ENCODE measurements around the gene MTMR1.

Gene MTMR1

DNA sequence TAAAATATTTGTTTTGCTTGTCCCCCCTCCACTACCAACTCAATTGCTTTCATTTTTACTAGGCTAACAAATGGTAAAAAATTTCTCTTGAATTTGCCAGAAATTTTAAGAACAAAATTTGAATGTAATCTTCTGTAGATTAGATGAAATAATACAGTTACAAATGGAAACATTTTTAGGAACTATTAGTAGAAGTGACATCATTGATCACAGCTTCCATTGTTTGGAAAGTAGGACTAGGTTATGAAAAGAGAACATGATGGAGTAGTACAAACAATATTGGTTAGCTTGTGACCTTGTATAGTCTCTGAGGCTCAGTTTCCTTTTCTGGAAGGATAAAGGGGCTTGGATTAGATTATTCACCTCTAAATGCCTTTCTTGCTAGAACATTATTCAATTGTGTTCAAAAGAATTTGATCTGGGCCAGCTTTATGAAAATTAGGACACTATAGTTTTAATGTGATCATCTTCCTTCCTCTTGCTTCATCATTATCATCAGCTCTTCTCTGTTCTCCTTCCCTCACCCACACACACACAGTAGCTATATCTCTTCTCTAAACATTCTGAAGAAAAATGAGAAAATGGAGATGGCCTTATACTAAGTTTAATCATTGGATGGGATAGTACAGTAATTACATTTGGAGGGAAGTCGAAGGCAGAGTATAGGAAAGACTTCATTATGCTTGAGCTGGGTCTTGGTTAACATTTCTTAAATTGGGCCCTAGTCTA lies 9.9 kb downstream of the MTMR1 start:
- H3K9ac ChIP-seq (ENCODE audit: insufficient read length): no peak overlapping the region
- H3K4me3 ChIP-seq: no peak overlapping the region
- H3K9me3 ChIP-seq (ENCODE audit: low read depth, low read length): no peaks in the 10 kb centered on the region
- no peak for DNase-seq (ENCODE audit: low read depth, low spot score)
- TF ChIP-seq FOXP2 (optimal IDR thresholded peaks at IDR 0.05; ENCODE audit: control extremely low read depth, extremely low read length, insufficient read depth): no peak
- H3K27ac ChIP-seq: no peak overlapping the region
- peaks cover 10% of the 10 kb centered on the region; the same call in 1 of the 2 replicates for H3K36me3 ChIP-seq (ENCODE audit: insufficient read depth, low read length)

DNA sequence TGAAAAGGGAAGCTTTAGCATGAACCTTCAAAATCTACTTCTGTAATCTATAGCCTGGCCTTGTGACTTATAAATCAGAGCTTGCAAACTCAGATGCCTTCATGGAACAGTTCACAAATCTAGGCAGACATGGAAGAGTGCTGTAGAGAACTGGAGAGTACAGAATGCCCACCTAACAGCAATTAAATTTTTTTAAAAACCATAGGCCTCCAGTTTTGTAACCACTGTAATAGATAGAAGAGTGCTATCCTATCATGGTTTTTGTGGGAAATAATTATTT lies 10.4 kb downstream of the MTMR1 start:
- Histone ChIP-seq H3K36me3 (ENCODE audit: insufficient read depth, low read length) (peaks cover 10% of the 10 kb centered on the region; the same call in 1 of the 2 replicates), H3K9ac (ENCODE audit: insufficient read length) (no peak overlapping the region), H3K27ac (no peak overlapping the region), H3K4me3 (no peak overlapping the region), H3K9me3 (ENCODE audit: low read depth, low read length) (no peaks in the 10 kb centered on the region)
- TF ChIP-seq EZH2 (IDR thresholded peaks at IDR 0.05) (no peak), FOXP2 (optimal IDR thresholded peaks at IDR 0.05; ENCODE audit: control extremely low read depth, extremely low read length, insufficient read depth) (no peak), POLR2AphosphoS5 (IDR thresholded peaks at IDR 0.05; ENCODE audit: borderline replicate concordance, low read depth, low read length) (no peak)
- DNase-seq (ENCODE audit: low read depth, low spot score): no peak

DNA sequence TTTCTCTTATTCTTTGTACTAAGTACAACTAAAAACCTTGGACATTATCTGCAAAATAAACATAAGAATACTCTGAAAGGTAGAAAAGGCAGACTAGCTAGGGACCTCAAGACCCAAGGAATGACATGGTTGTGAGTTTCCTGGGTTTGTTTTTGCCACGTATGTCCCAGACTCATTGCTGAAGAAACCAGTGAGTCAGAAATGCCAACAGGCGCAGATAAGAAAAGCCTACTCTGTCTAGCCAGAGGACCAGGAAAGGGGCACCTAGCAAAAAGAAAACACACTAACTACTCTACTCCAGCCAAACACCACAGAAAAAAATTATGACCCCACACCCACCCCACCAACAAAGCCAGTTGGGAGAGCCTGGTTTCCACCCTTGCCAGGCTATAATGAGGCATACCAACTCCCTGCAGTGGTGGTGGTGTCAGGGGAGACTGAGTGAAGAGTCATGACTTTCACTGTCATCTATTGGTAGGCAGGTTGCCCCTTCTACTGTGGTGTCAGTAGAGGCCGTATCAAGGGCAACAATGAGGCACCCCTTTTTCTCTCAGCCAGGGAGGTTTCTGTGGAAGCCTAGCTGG lies 10.9 kb downstream of the MTMR1 start:
- TF ChIP-seq EZH2 (IDR thresholded peaks at IDR 0.05): no peak
- no peak for TF ChIP-seq FOXP2 (optimal IDR thresholded peaks at IDR 0.05; ENCODE audit: control extremely low read depth, extremely low read length, insufficient read depth)
- no peak for TF ChIP-seq POLR2AphosphoS5 (IDR thresholded peaks at IDR 0.05; ENCODE audit: borderline replicate concordance, low read depth, low read length)
- no peak for DNase-seq (ENCODE audit: low read depth, low spot score)
- no peak overlapping the region for H3K4me3 ChIP-seq
- H3K9me3 ChIP-seq (ENCODE audit: low read depth, low read length): no peaks in the 10 kb centered on the region
- H3K36me3 ChIP-seq (ENCODE audit: insufficient read depth, low read length): peaks cover 10% of the 10 kb centered on the region; the same call in 1 of the 2 replicates
- no peak overlapping the region for H3K27ac ChIP-seq
- H3K9ac ChIP-seq (ENCODE audit: insufficient read length): no peak overlapping the region

DNA sequence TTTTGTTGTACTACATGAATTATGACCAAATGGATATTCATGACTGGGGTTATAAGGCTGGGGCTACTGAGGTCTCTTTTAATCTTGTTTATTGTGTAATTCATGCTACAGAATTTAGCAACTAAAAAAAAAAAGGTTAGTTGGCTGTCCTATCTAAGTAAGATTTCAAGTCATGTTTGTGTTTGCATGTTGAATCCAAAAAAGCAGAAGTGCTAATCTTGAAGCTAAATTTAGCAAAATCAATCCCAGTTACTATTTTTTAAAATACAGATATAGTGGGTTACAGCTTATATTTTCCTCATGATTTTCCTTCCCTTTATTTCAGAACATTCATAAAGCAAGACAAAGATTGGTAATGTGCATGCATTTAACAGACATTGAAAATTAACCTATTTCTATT lies 19.4 kb downstream of the MTMR1 start:
- Histone ChIP-seq H3K9ac (ENCODE audit: insufficient read length) (no peak overlapping the region), H3K27ac (no peak overlapping the region), H3K36me3 (ENCODE audit: insufficient read depth, low read length) (no peaks in the 10 kb centered on the region), H3K4me3 (no peak overlapping the region), H3K9me3 (ENCODE audit: low read depth, low read length) (no peaks in the 10 kb centered on the region)
- DNase-seq (ENCODE audit: low read depth, low spot score): no peak
- TF ChIP-seq POLR2AphosphoS5 (IDR thresholded peaks at IDR 0.05; ENCODE audit: borderline replicate concordance, low read depth, low read length) (no peak), EZH2 (IDR thresholded peaks at IDR 0.05) (no peak), FOXP2 (optimal IDR thresholded peaks at IDR 0.05; ENCODE audit: control extremely low read depth, extremely low read length, insufficient read depth) (no peak)

DNA sequence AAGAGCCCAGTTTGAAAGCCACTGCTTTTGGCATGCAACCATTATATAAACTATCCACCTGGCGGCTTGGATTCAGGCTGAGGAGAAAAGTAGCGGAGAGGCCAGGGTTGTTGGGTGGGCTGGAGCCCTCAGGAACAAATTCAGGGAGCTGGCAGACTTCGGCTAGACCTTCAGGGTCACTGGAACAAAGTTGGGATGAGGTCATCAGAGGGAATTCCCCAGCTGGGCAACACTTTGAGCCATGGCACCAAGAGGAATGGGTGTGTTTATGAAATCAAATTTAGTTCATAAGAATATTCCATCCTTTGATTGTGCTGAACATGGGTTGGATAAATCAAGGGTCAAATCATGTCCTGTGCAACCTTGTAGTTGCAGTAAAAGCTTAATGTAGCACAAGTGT lies 22.0 kb downstream of the MTMR1 start:
- H3K9ac ChIP-seq (ENCODE audit: insufficient read length): no peak overlapping the region
- TF ChIP-seq EZH2 (IDR thresholded peaks at IDR 0.05): no peak
- H3K27ac ChIP-seq: no peak overlapping the region
- no peaks in the 10 kb centered on the region for H3K9me3 ChIP-seq (ENCODE audit: low read depth, low read length)
- H3K36me3 ChIP-seq (ENCODE audit: insufficient read depth, low read length): no peaks in the 10 kb centered on the region
- H3K4me3 ChIP-seq: no peak overlapping the region
- DNase-seq (ENCODE audit: low read depth, low spot score): no peak

DNA sequence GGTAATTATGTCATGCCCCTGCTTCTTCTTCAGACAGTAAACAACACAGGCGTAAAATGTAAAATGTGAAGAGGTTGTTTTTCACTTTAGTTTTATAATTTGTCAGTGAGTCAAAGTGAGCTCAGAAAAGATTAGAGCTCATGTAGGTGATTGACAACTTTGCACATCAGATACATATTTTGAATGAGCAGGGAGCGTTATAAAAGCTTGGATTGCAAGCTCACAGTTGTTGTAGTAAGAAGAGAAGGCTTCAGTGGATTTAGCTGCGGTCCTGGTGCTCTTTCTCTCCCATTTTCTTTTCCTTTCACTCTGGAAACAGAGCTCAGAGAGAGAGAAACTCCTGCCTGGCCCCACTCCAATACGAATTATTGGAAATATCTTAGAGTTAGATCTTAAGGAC lies 26.4 kb downstream of the MTMR1 start:
- Histone ChIP-seq H3K9me3 (ENCODE audit: low read depth, low read length) (no peaks in the 10 kb centered on the region; the same call in 1 of the 2 replicates), H3K9ac (ENCODE audit: insufficient read length) (no peak overlapping the region), H3K27ac (no peak overlapping the region), H3K4me3 (no peak overlapping the region), H3K36me3 (ENCODE audit: insufficient read depth, low read length) (peaks cover 4% of the 10 kb centered on the region; the same call in 1 of the 2 replicates)
- DNase-seq (ENCODE audit: low read depth, low spot score): no peak
- TF ChIP-seq FOXP2 (optimal IDR thresholded peaks at IDR 0.05; ENCODE audit: control extremely low read depth, extremely low read length, insufficient read depth) (no peak), POLR2AphosphoS5 (IDR thresholded peaks at IDR 0.05; ENCODE audit: borderline replicate concordance, low read depth, low read length) (no peak), EZH2 (IDR thresholded peaks at IDR 0.05) (no peak)

DNA sequence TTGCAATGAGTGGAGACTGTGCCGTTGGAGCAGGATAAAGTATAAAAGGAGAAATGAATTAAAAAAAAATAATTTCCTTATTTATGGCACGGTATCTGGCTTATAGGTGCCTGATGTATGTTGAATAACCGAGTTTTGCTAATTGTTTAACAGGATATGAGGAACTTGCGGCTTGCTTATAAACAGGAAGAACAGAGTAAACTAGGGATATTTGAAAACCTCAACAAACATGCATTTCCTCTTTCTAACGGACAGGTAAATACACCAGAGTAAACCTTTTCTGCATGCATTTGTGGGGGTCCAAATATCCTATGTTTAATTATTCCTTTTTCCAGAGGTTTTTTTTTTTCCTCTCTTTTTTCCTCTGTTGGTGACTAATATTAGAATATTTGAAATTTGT lies 36.8 kb downstream of the MTMR1 start:
- no peak overlapping the region for H3K9ac ChIP-seq (ENCODE audit: insufficient read length)
- H3K9me3 ChIP-seq (ENCODE audit: low read depth, low read length): no peaks in the 10 kb centered on the region
- H3K4me3 ChIP-seq: no peak overlapping the region
- no peak overlapping the region for H3K27ac ChIP-seq
- TF ChIP-seq POLR2AphosphoS5 (IDR thresholded peaks at IDR 0.05; ENCODE audit: borderline replicate concordance, low read depth, low read length) (no peak), FOXP2 (optimal IDR thresholded peaks at IDR 0.05; ENCODE audit: control extremely low read depth, extremely low read length, insufficient read depth) (no peak), EZH2 (IDR thresholded peaks at IDR 0.05) (no peak)
- peaks cover 8% of the 10 kb centered on the region; the same call in 1 of the 2 replicates for H3K36me3 ChIP-seq (ENCODE audit: insufficient read depth, low read length)
- DNase-seq (ENCODE audit: low read depth, low spot score): no peak

DNA sequence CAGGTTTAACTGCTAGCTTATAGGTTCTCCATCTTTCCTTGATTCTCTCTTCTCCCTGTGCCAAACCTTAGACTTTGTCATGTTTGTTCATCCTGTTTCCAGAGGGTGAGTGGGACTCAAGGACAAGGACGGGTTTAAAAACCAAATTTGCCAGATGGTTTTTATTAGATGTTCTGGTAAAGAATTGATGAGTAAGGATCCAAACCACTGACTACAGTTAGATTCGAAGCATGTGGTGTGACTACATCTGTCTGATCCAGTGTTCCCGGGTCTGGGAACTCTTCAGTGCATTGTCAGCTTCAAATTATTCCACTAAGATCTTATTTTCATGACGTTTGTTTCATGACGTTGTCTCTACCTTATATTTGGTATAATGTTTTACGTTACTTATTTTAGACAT lies 37.5 kb downstream of the MTMR1 start:
- no peaks in the 10 kb centered on the region for H3K9me3 ChIP-seq (ENCODE audit: low read depth, low read length)
- TF ChIP-seq POLR2AphosphoS5 (IDR thresholded peaks at IDR 0.05; ENCODE audit: borderline replicate concordance, low read depth, low read length) (no peak), FOXP2 (optimal IDR thresholded peaks at IDR 0.05; ENCODE audit: control extremely low read depth, extremely low read length, insufficient read depth) (no peak), EZH2 (IDR thresholded peaks at IDR 0.05) (no peak)
- H3K4me3 ChIP-seq: no peak overlapping the region
- H3K36me3 ChIP-seq (ENCODE audit: insufficient read depth, low read length): peaks cover 8% of the 10 kb centered on the region; the same call in 1 of the 2 replicates
- no peak overlapping the region for H3K9ac ChIP-seq (ENCODE audit: insufficient read length)
- H3K27ac ChIP-seq: no peak overlapping the region
- DNase-seq (ENCODE audit: low read depth, low spot score): no peak

DNA sequence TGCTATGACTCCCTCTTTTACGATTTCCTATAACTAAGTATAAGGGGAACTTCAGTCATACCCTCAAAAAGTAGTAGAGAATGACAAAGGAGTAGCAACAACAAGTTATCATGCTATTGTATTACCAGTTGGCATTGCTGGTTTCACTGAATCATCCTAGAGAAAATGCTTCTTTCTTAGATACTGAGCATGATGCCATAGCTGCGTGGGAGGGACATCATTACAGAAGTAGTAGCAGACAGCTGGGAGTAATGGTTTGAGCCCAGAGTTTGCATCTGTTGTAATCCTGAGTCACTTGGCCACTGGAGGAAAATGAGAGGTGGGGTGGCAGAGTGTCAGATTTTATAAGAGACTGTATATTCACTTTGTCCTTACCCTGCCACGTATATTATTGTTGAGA lies 38.6 kb downstream of the MTMR1 start:
- Histone ChIP-seq H3K4me3 (no peak overlapping the region), H3K9ac (ENCODE audit: insufficient read length) (no peak overlapping the region), H3K36me3 (ENCODE audit: insufficient read depth, low read length) (peaks cover 8% of the 10 kb centered on the region; the same call in 1 of the 2 replicates), H3K27ac (no peak overlapping the region), H3K9me3 (ENCODE audit: low read depth, low read length) (no peaks in the 10 kb centered on the region)
- no peak for TF ChIP-seq EZH2 (IDR thresholded peaks at IDR 0.05)
- no peak for TF ChIP-seq FOXP2 (optimal IDR thresholded peaks at IDR 0.05; ENCODE audit: control extremely low read depth, extremely low read length, insufficient read depth)
- TF ChIP-seq POLR2AphosphoS5 (IDR thresholded peaks at IDR 0.05; ENCODE audit: borderline replicate concordance, low read depth, low read length): no peak
- DNase-seq (ENCODE audit: low read depth, low spot score): no peak
